Measurements from ENCODE around the gene SLC2A4RG.

The SLC2A4RG gene

GRCh38 chr20:63701329-63702035 lies 38.1 kb upstream of the SLC2A4RG start:
- no peak overlapping the region for H3K27ac ChIP-seq (ENCODE audit: low read length)

DNA sequence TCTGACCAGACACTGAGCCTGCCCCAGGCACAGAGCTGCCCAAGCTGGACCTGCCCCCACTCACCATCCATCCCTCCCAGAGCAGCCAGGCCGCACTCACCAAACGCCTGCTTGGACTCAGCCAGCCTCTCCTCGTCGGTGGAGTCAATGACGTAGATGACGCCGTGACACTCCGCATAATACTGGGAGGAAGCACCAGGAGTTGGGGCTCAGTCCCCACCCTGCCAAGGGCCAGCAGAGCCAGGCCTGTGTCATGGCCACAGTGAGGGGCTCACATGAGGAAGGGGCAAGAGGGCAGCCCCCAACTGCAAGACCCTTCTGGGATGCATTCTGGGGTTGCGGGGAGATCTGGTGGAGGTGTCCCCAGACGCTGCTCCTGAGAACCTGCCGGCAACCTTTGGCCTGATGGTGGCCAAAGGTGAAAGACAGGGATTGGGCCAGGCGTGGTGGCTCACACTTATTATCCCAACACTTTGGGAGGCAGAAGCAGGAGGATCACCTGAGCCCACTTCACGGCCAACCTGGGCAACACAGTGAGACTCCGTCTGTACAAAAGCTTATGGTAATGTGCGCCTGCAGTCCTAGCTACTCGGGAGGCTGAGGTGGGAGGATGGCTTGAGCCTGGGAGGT lies 37.4 kb upstream of the SLC2A4RG start:
- Histone ChIP-seq H3K4me1 (ENCODE audit: control insufficient read depth in 1 of 2, insufficient read depth in 2 of 2, low read length in 2 of 2) (peaks cover 6 to 25% of the 10 kb centered on the region in 2 donors), H3K36me3 (ENCODE audit: control insufficient read depth in 1 of 2, insufficient read depth in 2 of 2, low read length in 2 of 2) (peaks cover 19 to 35% of the 10 kb centered on the region in 2 donors), H3K27ac (ENCODE audit: low read length) (no peak overlapping the region), H3K4me3 (ENCODE audit: low read depth in 1 of 2, low read length in 2 of 2) (no peak overlapping the region), H3K27me3 (ENCODE audit: low read depth, low read length) (no peaks in the 10 kb centered on the region), H3K9me3 (ENCODE audit: control insufficient read depth in 1 of 2, low read length in 2 of 2) (no peaks in the 10 kb centered on the region)

More at GRCh38 chr20:63701329-63702035, 38.1 kb upstream of the SLC2A4RG start:
- H3K36me3 ChIP-seq (ENCODE audit: control insufficient read depth in 1 of 2, insufficient read depth in 2 of 2, low read length in 2 of 2), result peaks cover 19 to 33% of the 10 kb centered on the region in 2 donors
- H3K27me3 ChIP-seq (ENCODE audit: low read depth, low read length), result no peaks in the 10 kb centered on the region
- no peak overlapping the region for H3K4me3 ChIP-seq (ENCODE audit: low read depth in 1 of 2, low read length in 2 of 2)
- no peaks in the 10 kb centered on the region for H3K9me3 ChIP-seq (ENCODE audit: control insufficient read depth in 1 of 2, low read length in 2 of 2)
- H3K4me1 ChIP-seq (ENCODE audit: control insufficient read depth in 1 of 2, insufficient read depth in 2 of 2, low read length in 2 of 2), result peaks cover 4 to 25% of the 10 kb centered on the region in 2 donors

DNA sequence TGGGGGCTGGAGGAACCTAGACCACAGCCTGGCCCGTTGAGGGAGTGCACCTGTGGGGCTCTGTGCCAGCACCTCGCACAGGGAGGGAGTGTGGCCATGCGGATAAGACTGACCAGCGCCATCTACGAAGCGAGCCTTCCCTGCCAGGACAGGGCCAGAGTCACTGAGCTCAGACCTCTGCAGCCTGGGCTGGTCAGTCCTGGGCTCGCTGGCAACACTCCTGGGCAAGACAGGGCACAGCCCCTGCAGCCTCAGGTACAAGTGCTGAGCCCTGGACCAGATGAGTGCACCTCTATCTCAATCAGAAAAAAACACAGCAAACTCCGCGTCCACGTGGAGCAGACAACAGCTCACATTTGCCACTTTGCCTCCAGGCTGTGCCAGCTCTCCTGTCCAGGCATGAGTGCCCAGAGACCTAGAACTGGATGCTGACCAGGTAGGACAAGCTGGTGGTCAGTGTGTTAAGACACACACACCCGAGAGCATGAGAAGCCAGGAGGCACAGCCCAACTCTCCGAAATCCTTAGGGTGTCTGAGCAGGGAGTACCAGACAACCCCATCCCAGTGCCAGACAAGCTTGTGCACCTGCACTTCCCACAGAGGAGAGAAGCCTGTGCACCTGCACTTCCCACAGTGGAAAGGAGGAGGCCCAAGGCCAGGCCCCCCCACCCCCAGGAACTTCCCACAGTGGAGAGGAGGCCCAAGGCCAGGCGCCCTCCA lies 36.7 kb upstream of the SLC2A4RG start:
- no peak overlapping the region for H3K27ac ChIP-seq (ENCODE audit: low read length)
- H3K4me3 ChIP-seq (ENCODE audit: low read depth in 1 of 2, low read length in 2 of 2), result no peak overlapping the region
- peaks cover 19 to 35% of the 10 kb centered on the region in 2 donors for H3K36me3 ChIP-seq (ENCODE audit: control insufficient read depth in 1 of 2, insufficient read depth in 2 of 2, low read length in 2 of 2)
- H3K27me3 ChIP-seq (ENCODE audit: low read depth, low read length), result no peaks in the 10 kb centered on the region
- peaks cover 6 to 23% of the 10 kb centered on the region in 2 donors for H3K4me1 ChIP-seq (ENCODE audit: control insufficient read depth in 1 of 2, insufficient read depth in 2 of 2, low read length in 2 of 2)
- H3K9me3 ChIP-seq (ENCODE audit: control insufficient read depth in 1 of 2, low read length in 2 of 2), result no peaks in the 10 kb centered on the region

- Histone ChIP-seq H3K4me3 (ENCODE audit: low read depth in 1 of 2, low read length in 2 of 2) (no peak overlapping the region), H3K27ac (ENCODE audit: low read length) (no peak overlapping the region), H3K36me3 (ENCODE audit: control insufficient read depth in 1 of 2, insufficient read depth in 2 of 2, low read length in 2 of 2) (peaks cover 19 to 35% of the 10 kb centered on the region in 2 donors), H3K4me1 (ENCODE audit: control insufficient read depth in 1 of 2, insufficient read depth in 2 of 2, low read length in 2 of 2) (peaks cover 6 to 21% of the 10 kb centered on the region in 2 donors), H3K27me3 (ENCODE audit: low read depth, low read length) (no peaks in the 10 kb centered on the region), H3K9me3 (ENCODE audit: control insufficient read depth in 1 of 2, low read length in 2 of 2) (no peaks in the 10 kb centered on the region)
Observed at GRCh38 chr20:63703471-63703975, 36.1 kb upstream of the SLC2A4RG start.

GRCh38 chr20:63703976-63704748 lies 35.4 kb upstream of the SLC2A4RG start:
- H3K36me3 ChIP-seq (ENCODE audit: control insufficient read depth in 1 of 2, insufficient read depth in 2 of 2, low read length in 2 of 2), result peaks cover 19 to 35% of the 10 kb centered on the region in 2 donors
- peaks cover 9 to 25% of the 10 kb centered on the region in 2 donors for H3K4me1 ChIP-seq (ENCODE audit: control insufficient read depth in 1 of 2, insufficient read depth in 2 of 2, low read length in 2 of 2)
- H3K27ac ChIP-seq (ENCODE audit: low read length), result no peak overlapping the region
- H3K27me3 ChIP-seq (ENCODE audit: low read depth, low read length), result no peaks in the 10 kb centered on the region
- no peak overlapping the region for H3K4me3 ChIP-seq (ENCODE audit: low read depth in 1 of 2, low read length in 2 of 2)
- H3K9me3 ChIP-seq (ENCODE audit: control insufficient read depth in 1 of 2, low read length in 2 of 2), result no peaks in the 10 kb centered on the region

- Histone ChIP-seq H3K27me3 (ENCODE audit: low read depth, low read length) (no peaks in the 10 kb centered on the region), H3K36me3 (ENCODE audit: control insufficient read depth in 1 of 2, insufficient read depth in 2 of 2, low read length in 2 of 2) (peaks cover 19 to 35% of the 10 kb centered on the region in 2 donors), H3K4me3 (ENCODE audit: low read depth in 1 of 2, low read length in 2 of 2) (no peak overlapping the region), H3K4me1 (ENCODE audit: control insufficient read depth in 1 of 2, insufficient read depth in 2 of 2, low read length in 2 of 2) (peaks cover 9 to 31% of the 10 kb centered on the region in 2 donors), H3K9me3 (ENCODE audit: control insufficient read depth in 1 of 2, low read length in 2 of 2) (no peaks in the 10 kb centered on the region), H3K27ac (ENCODE audit: low read length) (no peak overlapping the region)
Observed at GRCh38 chr20:63704749-63705117, 34.8 kb upstream of the SLC2A4RG start.

DNA sequence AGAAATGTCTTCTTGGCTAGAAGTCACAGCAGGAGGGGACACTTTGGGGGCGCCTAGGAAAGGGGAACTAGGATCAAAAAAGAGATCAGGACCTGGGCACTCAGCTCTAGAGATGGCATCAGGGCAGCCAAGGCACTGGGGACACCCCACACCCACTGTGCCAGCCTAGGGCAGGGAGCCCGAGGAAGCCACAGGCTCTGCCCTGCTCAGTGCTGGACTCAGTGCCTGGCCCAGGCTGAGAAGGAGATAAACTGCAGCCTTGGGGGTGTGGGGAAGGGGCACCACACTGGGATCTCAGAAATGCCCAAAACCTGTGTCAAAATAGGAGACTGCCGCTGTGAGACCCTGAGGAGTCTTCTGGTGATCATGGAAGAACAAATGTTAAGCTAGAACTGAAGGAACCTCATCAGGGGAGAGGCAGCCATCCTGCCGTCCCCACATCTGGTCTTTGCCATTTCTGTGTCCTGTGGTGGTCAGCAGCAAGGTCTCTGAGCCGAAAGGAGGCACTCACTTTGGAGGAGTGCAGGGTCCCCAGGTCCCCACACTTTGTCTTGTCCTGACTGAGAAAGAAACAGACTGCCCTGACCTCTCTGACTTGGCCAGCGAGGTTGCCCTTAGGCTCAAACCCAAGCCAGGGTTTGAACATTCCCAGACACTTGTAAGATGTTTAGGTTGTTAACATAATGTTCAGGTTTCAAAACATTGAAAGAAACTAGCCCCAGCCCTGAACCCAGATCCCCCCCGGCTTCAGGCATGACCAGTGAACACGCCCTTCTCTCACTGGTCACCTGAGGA lies 34.1 kb upstream of the SLC2A4RG start:
- Histone ChIP-seq H3K4me1 (ENCODE audit: control insufficient read depth in 1 of 2, insufficient read depth in 2 of 2, low read length in 2 of 2) (peaks cover 9 to 31% of the 10 kb centered on the region in 2 donors), H3K27me3 (ENCODE audit: low read depth, low read length) (no peaks in the 10 kb centered on the region), H3K4me3 (ENCODE audit: low read depth in 1 of 2, low read length in 2 of 2) (no peak overlapping the region), H3K36me3 (ENCODE audit: control insufficient read depth in 1 of 2, insufficient read depth in 2 of 2, low read length in 2 of 2) (peaks cover 21 to 41% of the 10 kb centered on the region in 2 donors), H3K9me3 (ENCODE audit: control insufficient read depth in 1 of 2, low read length in 2 of 2) (no peaks in the 10 kb centered on the region), H3K27ac (ENCODE audit: low read length) (peak overlapping the region; percentile 75)

GRCh38 chr20:63706027-63706695 lies 33.4 kb upstream of the SLC2A4RG start:
- Histone ChIP-seq H3K27ac (ENCODE audit: low read length) (peak overlapping the region; percentile 75), H3K36me3 (ENCODE audit: control insufficient read depth in 1 of 2, insufficient read depth in 2 of 2, low read length in 2 of 2) (peaks cover 23 to 48% of the 10 kb centered on the region in 2 donors), H3K4me1 (ENCODE audit: control insufficient read depth in 1 of 2, insufficient read depth in 2 of 2, low read length in 2 of 2) (peaks cover 9 to 31% of the 10 kb centered on the region in 2 donors), H3K4me3 (ENCODE audit: low read depth in 1 of 2, low read length in 2 of 2) (peak overlapping the region; percentile 65 to 92), H3K27me3 (ENCODE audit: low read depth, low read length) (no peaks in the 10 kb centered on the region), H3K9me3 (ENCODE audit: control insufficient read depth in 1 of 2, low read length in 2 of 2) (no peaks in the 10 kb centered on the region)

DNA sequence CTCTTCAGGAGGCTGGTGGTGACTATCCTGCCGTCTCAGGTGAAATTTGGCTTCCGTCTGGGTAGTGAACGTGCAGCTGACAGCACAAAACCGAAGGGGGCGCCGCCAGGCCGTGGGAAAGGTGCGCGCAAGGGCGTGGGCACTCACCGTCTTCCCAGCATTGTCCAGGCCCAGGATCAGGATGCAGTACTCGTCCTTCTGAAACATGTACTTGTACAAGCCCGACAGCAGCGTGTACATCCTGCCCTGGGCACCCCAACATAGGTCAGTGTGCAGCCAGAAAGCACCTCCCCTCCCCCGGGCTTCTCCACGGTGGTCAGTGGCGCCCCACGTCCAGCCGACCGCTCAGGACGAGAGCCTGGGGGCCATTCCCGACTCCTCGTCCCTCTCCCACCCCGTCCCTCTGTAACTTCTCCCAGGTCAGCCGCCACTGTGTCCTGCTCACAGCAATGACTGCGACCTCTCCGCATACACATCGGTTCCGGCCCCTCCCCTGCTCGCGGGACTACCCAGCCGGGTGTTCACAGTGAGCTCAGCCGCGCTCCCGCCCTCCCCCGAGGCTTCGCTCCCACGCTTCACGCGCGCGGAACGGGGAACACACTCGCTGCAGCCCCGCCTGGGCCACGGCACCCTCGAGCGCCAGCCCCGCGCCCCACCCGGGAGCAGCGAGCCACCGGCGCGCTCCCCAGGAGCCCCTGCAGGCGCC lies 32.6 kb upstream of the SLC2A4RG start:
- H3K4me1 ChIP-seq (ENCODE audit: control insufficient read depth in 1 of 2, insufficient read depth in 2 of 2, low read length in 2 of 2), result peaks cover 9 to 31% of the 10 kb centered on the region in 2 donors
- peak overlapping the region; percentile 75 for H3K27ac ChIP-seq (ENCODE audit: low read length)
- no peaks in the 10 kb centered on the region for H3K27me3 ChIP-seq (ENCODE audit: low read depth, low read length)
- H3K9me3 ChIP-seq (ENCODE audit: control insufficient read depth in 1 of 2, low read length in 2 of 2), result no peaks in the 10 kb centered on the region
- H3K4me3 ChIP-seq (ENCODE audit: low read depth in 1 of 2, low read length in 2 of 2), result peak overlapping the region; percentile 65 to 92
- peaks cover 23 to 55% of the 10 kb centered on the region in 2 donors for H3K36me3 ChIP-seq (ENCODE audit: control insufficient read depth in 1 of 2, insufficient read depth in 2 of 2, low read length in 2 of 2)
